GM19455 (cell line): ENCODE measurements around the gene TTC21A.

Experiments used
- ATAC-seq: cut with Tn5 transposase; IDR thresholded peaks from one replicate; pipeline ENCODE4 v1.9.1; 2021; ENCODE audit not compliant: unreplicated experiment

The TTC21A gene

GRCh38 chr3:39098473-39099000 is 8.9 kb upstream of the TTC21A start:
- ATAC-seq: no peak

GRCh38 chr3:39099242-39099641 is 8.2 kb upstream of the TTC21A start:
- no peak for ATAC-seq

GRCh38 chr3:39099738-39100499 is 7.6 kb upstream of the TTC21A start:
- ATAC-seq: no peak

GRCh38 chr3:39100500-39100886 is 7.0 kb upstream of the TTC21A start:
- no peak for ATAC-seq

GRCh38 chr3:39101022-39101689 is 6.3 kb upstream of the TTC21A start:
- ATAC-seq: peak; percentile 64

- ATAC-seq: no peak
These were observed 4.8 kb upstream of the TTC21A start for GRCh38 chr3:39102504-39103323.

GRCh38 chr3:39103324-39103693 is 4.2 kb upstream of the TTC21A start:
- ATAC-seq: no peak

- no peak for ATAC-seq
These were observed 3.5 kb upstream of the TTC21A start for GRCh38 chr3:39103791-39104552.

- ATAC-seq: no peak
These were observed 2.4 kb upstream of the TTC21A start for GRCh38 chr3:39104961-39105686.

GRCh38 chr3:39105687-39106063 is 1.8 kb upstream of the TTC21A start:
- ATAC-seq: no peak

- no peak for ATAC-seq
These were observed 1.1 kb upstream of the TTC21A start for GRCh38 chr3:39106281-39106811.

GRCh38 chr3:39106851-39107387 is 561 bp upstream of the TTC21A start:
- peak; percentile 8 for ATAC-seq

- ATAC-seq: peak; percentile 66
These were observed 775 bp downstream of the TTC21A start for GRCh38 chr3:39108200-39108710.

- no peak for ATAC-seq
These were observed 1.6 kb downstream of the TTC21A start for GRCh38 chr3:39109086-39109485.

GRCh38 chr3:39110041-39110639 is 2.7 kb downstream of the TTC21A start:
- ATAC-seq: no peak

GRCh38 chr3:39112113-39112512 is 4.6 kb downstream of the TTC21A start:
- no peak for ATAC-seq

GRCh38 chr3:39112535-39112934 is 5.1 kb downstream of the TTC21A start:
- ATAC-seq: no peak

GRCh38 chr3:39113291-39113690 is 5.8 kb downstream of the TTC21A start:
- no peak for ATAC-seq

GRCh38 chr3:39114456-39114855 is 7.0 kb downstream of the TTC21A start:
- no peak for ATAC-seq
